ENCODE data around the gene PPARGC1A.

DNA sequence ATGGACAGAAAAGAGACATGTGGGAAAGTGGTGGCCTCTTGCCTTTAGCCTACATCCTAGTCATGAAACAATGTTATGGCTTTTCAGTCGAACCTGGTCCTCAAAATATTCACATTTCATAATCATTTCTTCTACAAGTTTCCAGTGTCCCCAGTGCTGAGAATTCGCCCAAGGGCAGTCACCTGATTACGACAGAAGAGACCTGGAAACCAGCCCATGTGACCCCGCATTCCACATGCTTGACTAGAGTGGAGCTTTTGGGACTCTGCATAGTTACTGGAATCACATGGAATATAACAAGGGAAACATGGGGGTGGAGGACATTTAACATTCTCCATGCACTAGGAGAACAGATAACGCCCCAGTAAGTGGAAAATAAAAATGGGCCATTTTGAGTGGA lies 100.1 kb downstream of the PPARGC1A start:
- TF ChIP-seq, protein P1, sequence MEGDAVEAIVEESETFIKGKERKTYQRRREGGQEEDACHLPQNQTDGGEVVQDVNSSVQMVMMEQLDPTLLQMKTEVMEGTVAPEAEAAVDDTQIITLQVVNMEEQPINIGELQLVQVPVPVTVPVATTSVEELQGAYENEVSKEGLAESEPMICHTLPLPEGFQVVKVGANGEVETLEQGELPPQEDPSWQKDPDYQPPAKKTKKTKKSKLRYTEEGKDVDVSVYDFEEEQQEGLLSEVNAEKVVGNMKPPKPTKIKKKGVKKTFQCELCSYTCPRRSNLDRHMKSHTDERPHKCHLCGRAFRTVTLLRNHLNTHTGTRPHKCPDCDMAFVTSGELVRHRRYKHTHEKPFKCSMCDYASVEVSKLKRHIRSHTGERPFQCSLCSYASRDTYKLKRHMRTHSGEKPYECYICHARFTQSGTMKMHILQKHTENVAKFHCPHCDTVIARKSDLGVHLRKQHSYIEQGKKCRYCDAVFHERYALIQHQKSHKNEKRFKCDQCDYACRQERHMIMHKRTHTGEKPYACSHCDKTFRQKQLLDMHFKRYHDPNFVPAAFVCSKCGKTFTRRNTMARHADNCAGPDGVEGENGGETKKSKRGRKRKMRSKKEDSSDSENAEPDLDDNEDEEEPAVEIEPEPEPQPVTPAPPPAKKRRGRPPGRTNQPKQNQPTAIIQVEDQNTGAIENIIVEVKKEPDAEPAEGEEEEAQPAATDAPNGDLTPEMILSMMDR (IDR thresholded peaks at IDR 0.05): no peak
- TF ChIP-seq EP300 (IDR thresholded peaks at IDR 0.05) (no peak), POLR2A (IDR thresholded peaks at IDR 0.05) (no peak)

All from ovary (tissue), 3 donors.